H9 (cell line): Measurements from ENCODE around the gene RXFP1. TPM values are rescaled to one million over a fixed set of nuclear protein-coding genes. Genes with fewer than 3 reads are reported as not detected.
A peak's percentile ranks its signal among the peaks of the same experiment; 100 is the strongest.

Experiments used
- DNase-seq: peaks from one replicate; pipeline ENCODE4 v3.0.0-alpha.2; 2017
- H2AFZ ChIP-seq: one replicate; pipeline ENCODE4 v1.6.1; 2013; ENCODE audit warnings: mild to moderate bottlenecking, low read length, control low read depth, moderate library complexity
- H2AK5ac ChIP-seq: 2 replicates; pipeline ENCODE4 v1.6.1; 2013; ENCODE audit warnings: low read length, control low read depth, mixed read lengths; ENCODE audit not compliant: insufficient read length
- H2BK120ac ChIP-seq: one replicate; pipeline ENCODE4 v1.6.1; 2013; ENCODE audit warnings: low read depth, mild to moderate bottlenecking, low read length, control low read depth, inconsistent platforms; ENCODE audit not compliant: poor library complexity, severe bottlenecking
- H2BK12ac ChIP-seq: 2 replicates; pipeline ENCODE4 v1.6.1; 2013; ENCODE audit warnings: low read length, control low read depth, mixed read lengths, low read depth; ENCODE audit not compliant: insufficient read length
- H2BK15ac ChIP-seq: 2 replicates; pipeline ENCODE4 v1.6.1; 2013; ENCODE audit warnings: low read depth, low read length, control low read depth
- H2BK20ac ChIP-seq: one replicate; pipeline ENCODE4 v1.6.1; 2013; ENCODE audit warnings: low read depth, mild to moderate bottlenecking, low read length, control low read depth, inconsistent platforms; ENCODE audit not compliant: poor library complexity, severe bottlenecking
- H2BK5ac ChIP-seq: 2 replicates; pipeline ENCODE4 v1.6.1; 2013; ENCODE audit warnings: low read length, control low read depth, mixed read lengths; ENCODE audit not compliant: insufficient read length
- H3K14ac ChIP-seq: 2 replicates; pipeline ENCODE4 v1.6.1; 2013; ENCODE audit warnings: low read length, control low read depth; ENCODE audit not compliant: insufficient read depth
- H3K18ac ChIP-seq: 2 replicates; pipeline ENCODE4 v1.6.1; 2013; ENCODE audit warnings: low read depth, mild to moderate bottlenecking, mixed read lengths, low read length, control low read depth; ENCODE audit not compliant: insufficient read length
- H3K23ac ChIP-seq: 2 replicates; pipeline ENCODE4 v1.6.1; 2013; ENCODE audit warnings: low read length, control low read depth, mixed read lengths, low read depth; ENCODE audit not compliant: insufficient read length
- H3K23me2 ChIP-seq: 2 replicates; pipeline ENCODE4 v1.6.1; 2013; ENCODE audit warnings: low read depth, mild to moderate bottlenecking, mixed read lengths, low read length, control low read depth; ENCODE audit not compliant: insufficient read length, poor library complexity, severe bottlenecking
- H3K27ac ChIP-seq: 2 replicates; pipeline ENCODE4 v1.5.1; 2013; ENCODE audit warnings: low read length, control low read depth, mixed read lengths, low read depth; ENCODE audit not compliant: insufficient read length
- H3K27me3 ChIP-seq: 2 replicates; pipeline ENCODE4 v1.6.1; 2013; ENCODE audit warnings: low read length, control low read depth, inconsistent platforms; ENCODE audit not compliant: insufficient read depth
- H3K4ac ChIP-seq: 2 replicates; pipeline ENCODE4 v1.6.1; 2013; ENCODE audit warnings: low read depth, mild to moderate bottlenecking, control low read depth, inconsistent platforms, low read length, moderate library complexity
- H3K4me1 ChIP-seq: 2 replicates; pipeline ENCODE4 v1.6.1; 2013; ENCODE audit warnings: low read length, control low read depth, inconsistent platforms; ENCODE audit not compliant: insufficient read depth
- H3K4me2 ChIP-seq: 2 replicates; pipeline ENCODE4 v1.6.1; 2013; ENCODE audit warnings: low read length, control low read depth, mixed read lengths; ENCODE audit not compliant: insufficient read length, insufficient read depth
- H3K56ac ChIP-seq: 2 replicates; pipeline ENCODE4 v1.6.1; 2013; ENCODE audit warnings: low read depth, mild to moderate bottlenecking, mixed read lengths, low read length, control low read depth; ENCODE audit not compliant: insufficient read length
- H3K79me1 ChIP-seq: 2 replicates; pipeline ENCODE4 v1.6.1; 2013; ENCODE audit warnings: low read depth, mild to moderate bottlenecking, moderate library complexity, low read length, control low read depth, inconsistent platforms; ENCODE audit not compliant: insufficient read depth, poor library complexity, severe bottlenecking
- H3K79me2 ChIP-seq: 2 replicates; pipeline ENCODE4 v1.6.1; 2013; ENCODE audit warnings: low read length, control low read depth, inconsistent platforms; ENCODE audit not compliant: insufficient read depth
- H3K9ac ChIP-seq: 2 replicates; pipeline ENCODE4 v1.6.1; 2013; ENCODE audit warnings: low read length, control low read depth, mixed read lengths; ENCODE audit not compliant: insufficient read length; ENCODE audit errors: extremely low read depth
- H3K9me3 ChIP-seq: one replicate; pipeline ENCODE4 v1.6.1; 2013; ENCODE audit warnings: low read depth, low read length, inconsistent platforms; ENCODE audit not compliant: control insufficient read depth
- H3T11ph ChIP-seq: one replicate; pipeline ENCODE4 v1.6.1; 2013; ENCODE audit warnings: mild to moderate bottlenecking, low read length, control low read depth, inconsistent platforms
- H4K20me1 ChIP-seq: one replicate; pipeline ENCODE4 v1.6.1; 2013; ENCODE audit not compliant: control insufficient read depth, insufficient read length, insufficient read depth
- H4K5ac ChIP-seq: 2 replicates; pipeline ENCODE4 v1.6.1; 2013; ENCODE audit warnings: low read depth, mild to moderate bottlenecking, mixed read lengths, low read length, control low read depth; ENCODE audit not compliant: insufficient read length
- H4K8ac ChIP-seq: replicated peaks from 2 replicates; pipeline ENCODE4 v1.6.1; 2013; ENCODE audit warnings: low read length, control low read depth, mixed read lengths, low read depth; ENCODE audit not compliant: insufficient read length
- H4K91ac ChIP-seq: 2 replicates; pipeline ENCODE4 v1.6.1; 2013; ENCODE audit warnings: low read depth, mild to moderate bottlenecking, moderate library complexity, mixed read lengths, low read length, control low read depth; ENCODE audit not compliant: insufficient read length
- H3K27ac Mint-ChIP-seq, 3 experiments: 2 replicates in 2 of 3; 3 replicates in 1 of 3; pipeline ENCODE4 v1.8.0; 2020 to 2021; ENCODE audit warnings: mixed read lengths in 3 of 3, mild to moderate bottlenecking in 1 of 3, moderate library complexity in 1 of 3
- H3K27me3 Mint-ChIP-seq: 2 replicates; pipeline ENCODE4 v1.8.0; 2021; ENCODE audit warnings: low read depth, mild to moderate bottlenecking, moderate library complexity, mixed read lengths
- H3K36me3 Mint-ChIP-seq, 3 experiments: 2 replicates in 2 of 3; 3 replicates in 1 of 3; pipeline ENCODE4 v1.8.0; 2020 to 2021; ENCODE audit warnings: low read depth in 3 of 3, mixed read lengths in 3 of 3; ENCODE audit not compliant: insufficient read depth in 1 of 3
- H3K4me1 Mint-ChIP-seq, 2 experiments: 2 replicates each; pipeline ENCODE4 v1.8.0; 2020; ENCODE audit warnings: mixed read lengths in 2 of 2
- H3K4me3 Mint-ChIP-seq, 2 experiments: 2 replicates in 1 of 2; 3 replicates in 1 of 2; pipeline ENCODE4 v1.8.0; 2020 to 2021; ENCODE audit warnings: mild to moderate bottlenecking in 2 of 2, mixed read lengths in 2 of 2, moderate library complexity in 1 of 2
- H3K9me3 Mint-ChIP-seq, 2 experiments: 2 replicates in 1 of 2; 3 replicates in 1 of 2; pipeline ENCODE4 v1.8.0; 2020; ENCODE audit warnings: mild to moderate bottlenecking in 2 of 2, mixed read lengths in 2 of 2, moderate library complexity in 1 of 2
- CTCF ChIP-seq: fragments of 200-600 bp; sonication (generic); conservative IDR thresholded peaks from 3 replicates; pipeline ENCODE4 v1.8.0; 2021; ENCODE audit warnings: antibody characterized with exemption, mild to moderate bottlenecking
- WGBS: extraction: QIAGEN DNeasy Blood & Tissue Kit; methylation state at CpG from one replicate; pipeline ENCODE4 v1.1.7; 2013; ENCODE audit warnings: missing lambda C conversion rate, low lambda C conversion rate, mixed read lengths; ENCODE audit not compliant: insufficient read length; ENCODE audit errors: extremely low coverage; 5-methylcytosine and 5-hydroxymethylcytosine counted together
- total RNA-seq: library from RNA; stranded (reverse); gene quantifications from 2 replicates; pipeline ENCODE4 v1.2.1, GENCODE V29; 2021

The RXFP1 gene
- total RNA-seq, 1 experiment from 2014 or later = 0.17 TPM

GRCh38 chr4:158624889-158625478 is 103.3 kb downstream of the RXFP1 start:
- Mint-ChIP-seq H3K4me1 (peaks cover 5 to 12% of the 10 kb centered on the region in 2 experiments; a peak in 3 of 4 replicates), H3K36me3 (no peaks in the 10 kb centered on the region), H3K4me3 (no peak overlapping the region), H3K27ac (no peak overlapping the region), H3K9me3 (no peaks in the 10 kb centered on the region), H3K27me3 (no peaks in the 10 kb centered on the region)
- TF ChIP-seq CTCF = peak; percentile 84
- Histone ChIP-seq H2AFZ (no peak overlapping the region), H2AK5ac (no peak overlapping the region), H3K9me3 (no peaks in the 10 kb centered on the region), H3K56ac (no peak overlapping the region), H3K18ac (no peak overlapping the region), H3K79me1 (no peaks in the 10 kb centered on the region), H3K23ac (no peak overlapping the region), H3K4ac (no peak overlapping the region), H4K20me1 (no peaks in the 10 kb centered on the region), H3K79me2 (no peaks in the 10 kb centered on the region), H2BK5ac (no peak overlapping the region), H3K14ac (no peak overlapping the region), H2BK20ac (no peak overlapping the region), H2BK15ac (no peak overlapping the region), H3K4me1 (no peaks in the 10 kb centered on the region; the same call in 1 of the 2 replicates), H3K9ac (no peak overlapping the region), H4K8ac (no peak overlapping the region), H2BK120ac (no peak overlapping the region), H2BK12ac (no peak overlapping the region), H4K5ac (no peak overlapping the region), H3K27ac (no peak overlapping the region), H4K91ac (no peak overlapping the region), H3K27me3 (no peaks in the 10 kb centered on the region), H3K23me2 (no peaks in the 10 kb centered on the region), H3K4me2 (no peak overlapping the region), H3T11ph (no peak overlapping the region)
- WGBS = no CpG with 5 or more reads among the region's 3 CpGs
- DNase-seq = peak; percentile 26
